ENCODE measurements around the gene DNAJC12.
"Not testable (repeated sequence)": the region's sequence is repeated elsewhere in the genome, so short reads cannot be mapped to it uniquely, and the experiment has no call there.

DNAJC12 gene

DNA sequence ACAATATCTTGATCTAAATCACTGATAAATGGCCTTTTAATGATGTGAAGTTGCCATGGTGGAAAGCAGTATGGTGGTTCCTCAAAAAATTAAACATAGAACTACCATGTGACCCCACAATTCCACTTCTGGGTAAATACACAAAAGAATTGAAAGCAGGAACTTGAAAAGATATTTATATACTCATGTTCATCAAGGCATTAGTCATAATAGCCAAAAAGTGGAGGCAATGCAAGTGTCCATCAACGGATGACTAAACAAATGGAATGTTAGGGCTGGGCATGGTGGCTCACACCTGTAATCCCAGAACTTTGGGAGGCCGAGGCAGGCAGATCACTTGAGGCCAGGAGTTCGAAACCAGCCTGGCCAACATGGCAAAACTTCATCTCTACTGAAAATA is 2.0 kb upstream of the DNAJC12 start:
- DNase-seq (ENCODE audit: low read depth in 2 of 3, low spot score in 2 of 3) = no peak

DNA sequence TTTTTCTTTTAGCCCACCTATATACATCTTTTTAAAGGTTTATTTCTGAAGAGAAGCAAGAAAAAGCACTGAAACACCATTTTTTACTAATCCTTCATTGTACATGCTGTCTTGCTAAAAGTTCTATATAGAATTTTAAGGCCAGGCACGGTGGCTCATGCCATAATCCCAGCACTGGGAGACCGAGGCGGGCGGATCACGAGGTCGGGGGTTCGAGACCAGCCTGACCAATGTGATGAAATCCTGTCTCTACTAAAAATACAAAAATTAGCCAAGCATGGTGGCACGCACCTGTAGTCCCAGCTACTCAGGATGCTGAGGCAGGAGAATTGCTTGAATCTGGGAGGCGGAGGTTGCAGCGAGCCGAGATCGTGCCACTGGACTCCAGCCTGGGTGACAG is 1.5 kb upstream of the DNAJC12 start:
- not testable (repeated sequence) for DNase-seq (ENCODE audit: low read depth in 2 of 3, low spot score in 2 of 3)

DNA sequence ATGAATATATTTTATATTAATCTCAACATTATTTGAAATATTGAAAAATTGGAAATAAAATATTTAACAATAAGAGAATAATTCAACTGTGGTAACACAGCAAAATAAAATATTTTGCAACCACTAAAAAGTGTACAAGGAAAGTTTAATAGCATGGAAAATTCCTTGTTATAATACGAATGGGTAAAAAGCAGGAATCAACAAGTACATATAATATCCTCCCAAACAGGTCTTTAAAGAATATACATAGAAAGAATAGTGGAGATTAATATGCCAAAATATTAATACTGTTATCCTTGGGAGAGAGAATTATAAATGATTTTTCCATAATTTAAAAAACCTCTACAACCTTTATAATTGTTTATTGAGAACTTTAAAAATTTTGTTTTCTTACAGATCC is 1.0 kb downstream of the DNAJC12 start:
- DNase-seq (ENCODE audit: low read depth in 2 of 3, low spot score in 2 of 3) = no peak

DNA sequence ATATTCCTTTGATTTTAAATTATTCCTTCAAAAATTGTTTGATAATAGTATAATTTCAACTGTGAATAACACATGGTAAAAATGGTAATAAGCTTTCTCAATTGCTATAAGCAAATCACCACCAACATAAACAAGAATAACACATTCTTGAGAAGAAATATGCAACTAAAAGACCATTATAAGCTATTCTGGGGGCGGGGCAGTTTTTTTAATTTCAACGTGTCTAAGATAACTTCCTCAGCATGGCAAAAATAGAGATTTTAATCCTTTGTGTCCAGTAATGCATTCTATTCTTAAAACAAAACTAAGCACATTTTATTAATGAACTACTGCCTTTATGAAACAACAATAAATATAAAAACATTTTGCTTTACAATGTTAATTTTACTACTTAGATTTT is 1.5 kb downstream of the DNAJC12 start:
- no peak for DNase-seq (ENCODE audit: low read depth in 2 of 3, low spot score in 2 of 3)

DNA sequence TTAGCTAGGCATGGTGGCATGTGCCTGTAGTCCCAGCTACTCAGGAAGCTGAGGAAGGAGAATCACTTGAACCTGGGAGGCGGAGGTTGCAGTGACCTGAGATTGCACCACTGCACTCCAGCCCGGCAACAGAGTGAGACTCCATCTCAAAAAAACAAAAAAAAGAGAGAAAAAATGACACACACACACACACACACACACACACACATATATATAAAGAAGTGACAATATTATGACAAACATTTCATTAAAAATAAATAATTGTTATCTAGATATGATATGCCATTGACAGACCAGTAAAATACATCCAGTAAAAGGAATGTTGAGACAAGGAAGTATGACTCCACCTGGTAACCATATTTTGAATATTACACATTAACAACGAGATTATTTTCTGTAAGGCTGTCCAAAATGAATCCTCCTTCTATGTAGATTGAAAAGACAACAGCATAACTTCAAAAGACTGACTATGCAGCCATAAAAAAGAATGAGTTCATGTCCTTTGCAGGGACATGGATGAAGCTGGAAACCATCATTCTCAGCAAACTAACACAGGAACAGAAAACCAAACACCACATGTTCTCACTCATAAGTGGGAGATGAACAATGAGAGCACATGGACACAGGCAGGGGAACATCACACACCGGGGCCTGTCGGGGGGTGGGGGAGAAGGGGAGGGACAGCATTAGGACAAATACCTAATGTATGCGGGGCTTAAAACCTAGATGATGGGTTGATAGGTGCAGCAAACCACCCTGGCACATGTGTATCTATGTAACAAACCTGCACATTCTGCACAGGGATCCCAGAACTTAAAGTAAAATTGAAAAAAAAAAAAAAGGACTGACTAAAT is 2.2 kb downstream of the DNAJC12 start:
- DNase-seq (ENCODE audit: low read depth in 2 of 3, low spot score in 2 of 3) = not testable (repeated sequence)

DNA sequence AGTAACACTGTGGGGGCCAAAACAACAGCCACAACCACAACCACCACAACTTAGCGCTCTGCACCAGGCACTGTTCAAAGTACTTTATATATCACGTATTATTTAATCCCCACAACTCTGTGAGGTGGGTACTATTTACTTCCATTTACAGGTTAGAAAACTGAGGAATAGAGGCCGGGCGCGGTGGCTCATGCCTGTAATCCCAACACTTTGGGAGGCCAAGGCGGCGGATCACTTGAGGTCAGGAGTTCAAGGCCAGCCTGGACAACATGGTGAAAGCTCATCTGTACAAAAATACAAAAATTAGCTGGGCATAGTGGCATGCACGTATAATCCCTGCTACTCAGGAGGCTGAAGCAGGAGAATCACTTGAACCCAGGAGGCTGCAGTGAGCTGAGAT is 3.6 kb downstream of the DNAJC12 start:
- DNase-seq (ENCODE audit: low read depth in 2 of 3, low spot score in 2 of 3) = no peak

DNA sequence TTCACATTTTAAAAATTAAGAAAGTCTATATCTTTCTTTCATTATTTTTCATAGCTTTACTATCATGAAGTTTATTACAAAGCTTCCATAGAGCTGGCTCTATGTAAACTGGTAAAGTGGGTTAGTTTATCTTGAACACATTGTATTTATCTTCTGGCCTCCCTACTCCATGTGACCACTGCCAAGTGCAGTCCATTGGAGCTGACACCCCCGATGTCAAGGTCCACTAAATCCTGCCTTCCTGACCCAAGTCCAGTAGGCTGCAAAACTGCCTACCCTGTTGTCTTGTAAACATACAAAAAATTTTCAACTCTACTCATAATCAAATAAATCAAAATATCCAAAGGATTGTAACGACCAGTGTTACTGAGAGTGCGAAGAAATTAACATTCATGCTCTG is 10.2 kb downstream of the DNAJC12 start:
- DNase-seq (ENCODE audit: low read depth in 2 of 3, low spot score in 2 of 3) = no peak

DNA sequence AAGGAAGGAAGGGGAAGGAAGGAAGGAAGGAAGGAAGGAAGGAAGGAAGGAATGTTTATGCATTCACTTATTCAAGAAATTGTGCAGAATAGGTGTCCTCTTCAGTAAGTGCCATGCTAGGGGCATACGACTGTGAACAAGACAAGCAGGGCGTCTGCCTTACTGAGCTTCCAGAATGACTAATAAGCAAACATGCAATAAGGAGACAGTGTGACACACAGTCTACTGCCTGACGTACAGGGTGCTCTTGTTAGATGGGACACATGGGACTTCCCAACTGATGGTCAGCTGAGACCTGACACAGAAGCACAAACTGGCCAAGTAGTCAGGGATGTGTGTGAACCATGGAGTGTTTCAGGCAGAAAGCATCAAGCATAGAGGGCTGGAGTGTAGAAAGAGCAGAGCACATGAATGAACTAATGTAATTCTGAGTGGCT is 18.2 kb downstream of the DNAJC12 start:
- DNase-seq (ENCODE audit: low read depth in 2 of 3, low spot score in 2 of 3) = no peak

DNA sequence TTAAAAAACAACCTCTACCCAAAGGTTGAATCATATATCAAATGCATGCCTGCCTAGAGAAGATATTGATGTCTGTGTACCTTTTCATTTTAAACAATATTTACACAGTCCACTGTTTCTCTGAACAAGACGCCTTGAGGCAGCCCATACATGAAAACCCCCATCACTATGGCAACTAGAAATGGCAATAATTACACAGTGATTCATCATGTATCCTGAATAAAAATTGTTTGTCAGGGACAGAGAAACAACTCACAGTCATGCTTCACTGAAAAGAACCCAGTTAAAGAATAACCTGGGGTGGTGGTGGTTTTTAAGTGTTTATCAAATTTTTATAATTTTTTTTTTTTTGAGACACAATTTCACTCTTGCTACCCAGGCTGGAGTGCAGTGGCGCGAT is 19.7 kb downstream of the DNAJC12 start:
- no peak for DNase-seq (ENCODE audit: low read depth in 2 of 3, low spot score in 2 of 3)

DNA sequence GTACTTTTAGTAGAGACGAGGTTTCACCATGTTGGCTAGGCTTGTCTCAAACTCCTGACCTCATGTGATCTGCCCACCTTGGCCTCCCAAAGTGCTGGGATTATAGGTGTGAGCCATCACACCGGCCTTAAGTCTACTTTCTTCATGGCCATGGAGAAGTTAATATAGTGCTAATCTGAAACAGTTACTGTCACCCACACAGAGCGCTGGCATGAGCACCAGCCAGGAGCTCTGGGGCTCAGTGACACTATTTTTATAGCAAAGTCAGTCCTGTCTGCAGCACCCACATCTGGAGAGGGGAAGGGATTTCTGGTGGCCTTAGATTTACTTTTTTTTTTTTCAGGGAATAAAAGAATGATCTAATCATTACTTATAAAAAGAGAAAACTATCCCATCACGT is 21.3 kb downstream of the DNAJC12 start:
- DNase-seq (ENCODE audit: low read depth in 2 of 3, low spot score in 2 of 3) = no peak

DNA sequence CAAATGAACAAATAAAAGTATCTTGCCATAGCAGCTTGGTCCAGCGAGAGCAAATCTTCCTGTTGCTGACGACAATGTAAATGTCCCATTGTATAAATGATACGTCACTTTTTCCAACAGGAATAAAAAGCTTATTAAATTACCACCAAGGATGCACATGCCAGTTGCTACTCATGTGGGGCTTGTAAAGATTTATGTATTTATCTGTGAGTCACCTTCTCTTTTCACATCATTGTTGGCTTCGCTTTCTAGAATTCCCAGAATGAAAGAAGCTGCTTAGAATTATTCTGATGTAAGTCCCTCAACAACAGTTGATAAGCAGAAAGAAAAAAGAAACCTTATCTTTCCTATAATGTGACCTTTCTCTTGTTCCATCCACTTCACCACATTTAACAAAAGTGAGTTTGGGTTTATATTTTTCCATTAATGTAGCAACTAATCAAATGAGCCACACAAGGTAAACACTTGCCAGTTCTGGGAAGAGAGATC is 22.4 kb downstream of the DNAJC12 start:
- no peak for DNase-seq (ENCODE audit: low read depth in 2 of 3, low spot score in 2 of 3)

DNA sequence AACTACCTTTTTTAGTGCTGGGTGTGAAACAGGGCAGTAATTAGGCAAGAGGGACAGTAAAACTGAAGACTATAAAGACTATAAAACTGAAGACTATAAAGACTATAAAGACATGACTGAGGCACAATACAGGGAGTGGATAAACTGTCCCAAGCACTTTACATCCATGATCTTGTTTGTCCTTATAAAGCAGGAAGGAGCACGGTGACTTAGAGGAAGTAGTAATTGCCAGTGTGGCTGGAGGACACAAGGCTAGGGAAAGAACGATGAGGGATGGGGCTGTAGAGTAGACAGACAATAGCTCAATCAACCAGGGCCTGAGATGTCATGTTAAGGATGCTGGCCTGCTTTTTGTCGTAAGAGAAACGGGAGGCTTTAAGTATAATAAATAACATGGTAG is 26.0 kb downstream of the DNAJC12 start:
- no peak for DNase-seq (ENCODE audit: low read depth in 2 of 3, low spot score in 2 of 3)

DNA sequence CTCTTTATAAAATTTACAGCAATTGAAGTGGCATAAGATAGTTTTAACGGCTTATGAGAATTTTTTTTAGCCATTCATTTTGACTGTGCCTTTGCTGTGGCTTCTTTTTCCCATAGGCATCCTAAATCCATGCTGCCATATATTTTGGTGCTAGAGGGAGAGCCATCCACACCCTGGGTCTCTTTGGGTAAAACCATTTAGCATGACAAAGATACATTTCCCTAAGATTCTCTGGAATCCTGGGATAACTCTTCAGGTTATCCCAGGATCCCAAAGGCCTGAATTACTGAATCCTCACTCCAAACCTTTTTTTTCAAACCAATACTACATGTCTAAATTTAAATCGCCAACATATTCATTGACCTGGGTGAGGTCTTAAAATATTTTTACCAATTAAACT is 28.9 kb downstream of the DNAJC12 start:
- no peak for DNase-seq (ENCODE audit: low read depth in 2 of 3, low spot score in 2 of 3)

DNA sequence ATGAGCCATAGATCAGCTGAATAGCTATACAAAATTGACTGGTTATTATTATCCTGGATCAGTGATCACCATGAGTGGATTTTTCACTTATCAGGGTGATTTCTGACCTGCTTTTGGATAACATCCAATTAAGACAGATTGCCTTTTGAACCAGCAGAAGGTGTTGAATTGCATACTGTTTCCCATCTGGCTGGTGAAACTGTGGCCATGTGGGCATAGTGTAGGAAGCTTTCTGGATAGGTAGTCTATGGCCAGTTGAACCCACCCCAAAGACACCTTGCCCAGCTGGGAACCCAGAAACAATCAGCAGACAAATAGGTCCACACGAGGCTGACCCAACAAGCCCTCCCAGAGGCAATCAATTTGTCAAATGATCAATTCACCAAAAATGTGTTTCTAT is 29.3 kb downstream of the DNAJC12 start:
- no peak for DNase-seq (ENCODE audit: low read depth in 2 of 3, low spot score in 2 of 3)

DNA sequence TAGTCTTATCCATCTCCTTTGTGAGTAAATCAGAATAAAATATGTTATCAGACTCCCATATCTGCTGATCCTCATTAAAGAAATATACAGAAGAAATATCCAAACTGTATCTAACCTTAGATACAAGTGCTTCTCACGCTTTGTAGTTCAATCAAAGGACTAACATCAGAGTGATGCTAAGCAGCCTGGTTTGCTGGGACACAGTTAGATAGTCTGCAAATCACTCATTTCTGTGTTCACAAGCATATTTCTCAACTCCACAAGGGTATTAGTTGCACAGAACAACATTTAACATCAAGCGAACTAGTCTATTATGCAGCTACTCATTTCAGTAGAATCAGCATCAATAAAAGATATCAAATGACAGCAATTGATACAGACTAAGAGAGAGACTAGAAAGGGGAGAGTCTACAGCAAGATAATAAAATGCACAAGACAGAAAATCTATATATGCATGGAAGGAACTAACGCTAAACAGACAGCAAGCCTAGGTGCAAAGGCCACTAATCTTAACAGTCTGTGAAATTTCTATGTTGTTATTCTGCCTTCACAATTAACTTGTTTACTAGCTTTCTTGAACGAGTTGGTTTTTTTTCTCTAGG is 30.0 kb downstream of the DNAJC12 start:
- DNase-seq (ENCODE audit: low read depth in 2 of 3, low spot score in 2 of 3) = no peak

DNA sequence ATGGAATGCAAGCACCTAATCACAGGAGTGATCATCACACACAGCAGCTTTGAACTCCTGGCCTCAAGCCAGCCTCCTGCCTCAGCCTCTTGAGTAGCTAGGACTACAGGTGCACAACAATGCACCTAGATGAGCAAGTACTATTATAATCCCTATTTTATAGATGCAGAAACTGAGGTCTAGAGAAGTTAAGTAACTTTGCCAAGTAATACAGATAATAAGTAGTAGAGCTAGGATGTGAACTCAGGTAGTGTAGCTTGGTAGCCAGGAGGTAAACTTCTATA is 33.7 kb downstream of the DNAJC12 start:
- DNase-seq (ENCODE audit: low read depth in 2 of 3, low spot score in 2 of 3) = no peak

DNA sequence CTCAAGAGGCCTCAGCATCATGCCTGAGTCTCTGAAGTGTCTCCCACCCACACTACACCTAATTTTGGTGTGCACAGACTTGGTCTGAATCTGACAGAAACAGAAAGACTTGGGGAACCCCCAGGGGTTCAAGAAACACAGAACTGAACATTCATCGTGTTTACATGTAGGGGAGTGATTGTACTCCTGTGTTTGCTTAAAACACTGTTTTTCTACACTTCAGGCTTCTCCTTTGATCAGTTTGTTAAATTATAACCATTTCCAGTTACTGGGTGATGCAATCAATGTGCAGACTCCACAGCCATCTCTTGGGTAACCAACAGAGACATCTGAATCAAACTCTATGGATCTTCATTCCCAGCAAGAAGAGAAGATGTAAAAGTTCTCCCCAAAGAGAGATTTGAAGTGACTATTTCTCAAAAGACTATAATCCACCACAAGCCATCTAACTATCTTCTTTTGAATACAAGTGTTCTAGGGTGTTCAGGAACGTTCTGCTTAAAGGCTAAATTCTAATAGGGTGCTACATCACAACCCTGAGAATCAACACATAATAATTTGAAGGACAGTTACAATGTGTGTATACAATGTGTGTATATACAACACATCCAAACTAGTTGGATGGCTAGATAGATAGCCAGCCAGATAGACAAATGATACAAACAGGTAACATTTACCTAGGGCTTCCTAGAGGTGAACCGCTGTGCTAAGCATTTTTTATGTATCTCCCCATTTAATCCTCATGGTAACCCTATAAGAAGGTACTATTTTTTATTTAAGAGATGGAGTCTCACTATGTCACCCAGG is 34.2 kb downstream of the DNAJC12 start:
- DNase-seq (ENCODE audit: low read depth in 2 of 3, low spot score in 2 of 3) = no peak

DNA sequence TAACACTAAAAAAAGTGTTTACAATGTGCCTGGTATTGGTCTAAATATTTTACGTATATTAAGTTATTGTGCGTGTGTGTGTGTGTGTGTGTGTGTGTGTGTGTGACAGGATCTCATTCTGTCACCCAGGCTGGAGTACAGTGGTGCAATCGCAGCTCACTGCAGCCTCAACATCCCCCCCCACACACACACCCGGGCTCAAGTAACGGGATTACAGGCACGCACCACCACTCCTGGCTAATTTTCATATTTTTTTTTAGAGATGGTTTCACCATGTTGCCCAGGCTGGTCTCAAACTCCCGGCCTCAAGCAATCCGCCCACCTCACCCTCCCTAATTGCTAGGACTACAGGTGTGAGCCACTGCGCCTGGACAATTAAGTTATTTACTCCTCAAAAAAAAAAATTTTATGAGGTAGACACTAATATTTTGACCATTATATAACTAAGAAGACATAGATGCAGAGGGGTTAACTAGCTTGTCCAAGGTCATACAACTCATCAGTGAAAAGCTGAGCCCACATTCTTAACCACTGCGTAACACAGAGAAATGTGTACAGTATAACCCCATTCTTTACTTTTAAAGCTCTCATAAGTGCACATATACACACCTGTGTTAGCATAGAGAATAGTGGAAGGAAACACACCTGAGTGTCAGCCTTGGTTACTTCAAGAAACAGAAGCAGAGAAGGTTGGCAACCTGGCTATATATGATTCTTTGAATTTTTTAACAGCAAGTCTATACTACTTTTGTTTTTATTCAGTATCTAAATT is 35.0 kb downstream of the DNAJC12 start:
- DNase-seq (ENCODE audit: low read depth in 2 of 3, low spot score in 2 of 3) = no peak

DNA sequence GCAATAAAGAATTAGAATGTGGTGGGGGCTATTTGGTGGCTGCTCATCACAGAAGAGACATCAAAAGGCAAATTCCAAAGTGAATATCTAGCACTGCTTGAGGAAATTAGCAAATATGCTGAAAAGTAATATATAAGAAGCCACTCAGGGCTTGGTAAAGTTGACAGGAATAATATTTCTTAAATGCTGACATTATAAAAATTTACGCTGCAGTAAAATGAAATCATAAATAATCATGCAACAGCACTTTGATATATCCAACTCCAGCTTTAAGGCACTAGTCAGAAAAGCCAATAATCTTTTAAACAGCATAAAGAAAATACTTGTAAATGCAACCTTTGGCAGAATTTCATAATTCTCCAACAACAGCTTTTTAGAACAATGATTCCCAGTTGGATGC is 36.9 kb downstream of the DNAJC12 start:
- no peak for DNase-seq (ENCODE audit: low read depth in 2 of 3, low spot score in 2 of 3)

DNA sequence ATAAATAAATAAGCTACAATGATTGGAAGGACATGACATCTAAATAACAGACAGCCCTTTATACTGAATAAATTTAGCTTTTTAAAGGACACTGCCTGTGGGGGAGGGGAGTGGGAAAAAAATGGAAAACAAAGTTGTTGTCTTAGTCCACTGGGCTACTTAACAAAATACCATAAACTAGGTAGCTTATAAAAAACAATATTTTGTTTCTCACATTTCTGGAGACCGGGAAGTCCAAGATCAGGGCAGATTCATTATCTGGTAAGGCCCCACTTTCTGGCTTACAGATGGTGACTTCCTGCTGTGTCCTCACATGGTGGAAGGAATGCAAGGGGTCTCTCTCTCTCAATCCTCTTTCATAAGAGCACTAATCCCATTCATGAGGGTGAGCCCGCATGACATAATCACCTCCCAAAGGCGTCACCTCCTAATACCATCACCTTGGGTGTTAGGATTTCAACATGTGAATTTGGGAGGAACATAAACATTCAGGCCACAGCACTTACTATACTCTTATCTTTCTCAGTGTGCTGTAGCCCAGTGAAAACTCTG is 43.0 kb downstream of the DNAJC12 start:
- no peak for DNase-seq (ENCODE audit: low read depth in 2 of 3, low spot score in 2 of 3)

DNA sequence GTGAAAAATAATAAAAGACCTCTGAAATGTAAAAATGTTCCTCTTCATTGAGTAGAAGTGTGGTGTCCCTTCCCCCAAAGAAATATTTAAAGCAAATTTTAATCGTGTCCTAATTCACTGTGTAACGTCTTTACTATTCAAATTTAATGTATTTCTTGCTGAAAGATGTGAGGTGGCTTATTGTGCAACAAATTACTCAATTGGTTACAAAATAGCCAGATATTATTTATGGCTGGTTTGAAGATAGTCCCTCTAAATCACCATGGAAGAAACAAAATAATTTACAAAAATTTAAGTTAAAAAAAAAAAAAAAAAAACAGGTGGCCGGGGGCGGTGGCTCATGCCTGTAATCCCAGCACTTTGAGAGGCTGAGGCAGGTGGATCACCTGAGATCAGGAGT is 43.7 kb downstream of the DNAJC12 start:
- no peak for DNase-seq (ENCODE audit: low read depth in 2 of 3, low spot score in 2 of 3)

Data from activated CD8-positive, alpha-beta memory T cell treated with anti-CD3 and anti-CD28 coated beads for 48 hours (primary cell).